H1 (cell line): ENCODE measurements around the gene CCDC30. TPM values are rescaled to one million over a fixed set of nuclear protein-coding genes. Genes with fewer than 3 reads are reported as not detected.

Experiments used
- CHD7 ChIP-seq: fragments of 300-600 bp; sonication (generic); IDR thresholded peaks from 2 replicates; pipeline ENCODE4 v1.7.1; 2012; ENCODE audit warnings: low read length, moderate library complexity, mild to moderate bottlenecking, inconsistent platforms; ENCODE audit not compliant: insufficient replicate concordance
- CREB1 ChIP-seq: IDR thresholded peaks from 2 replicates; pipeline ENCODE4 v1.6.1; 2012; ENCODE audit warnings: inconsistent platforms
- polyA plus RNA-seq, 7 experiments: library from polyadenylated mRNA; depleted of rRNA in 3 of 7; stranded (reverse) in 5 of 7; unstranded in 2 of 7; fragments of >200 nt in 5 of 7; fragments of 200-250 nt in 2 of 7; gene quantifications; 1 replicate in 5 of 7; 2 replicates in 1 of 7; 4 replicates in 1 of 7; pipeline versions ENCODE4 v1.2.1 to v1.2.3, GENCODE V29; 2011 to 2013; ENCODE audit warnings: missing spikeins in 2 of 7, mixed read lengths in 2 of 7
- total RNA-seq: library from RNA; stranded (reverse); fragmentation: NEBNext Ultra II Directional; extraction: Animal tissue kit (Norgen Biotek cat#: 25700); gene quantifications from 2 replicates; pipeline ENCODE4 v1.2.1, GENCODE V29; 2021

The CCDC30 gene
- total and polyA plus RNA-seq, 2 of the 8 experiments (the other 6 are each of a cell fraction or from before 2014, with no cell fraction given): 0.60 to 1.8 TPM

- no peak for TF ChIP-seq CHD7
- TF ChIP-seq CREB1: no peak
These were observed 223.3 kb downstream of the CCDC30 start (continued) for GRCh38 chr1:42686418-42686817.
